Stimulated activated naive CD4-positive, alpha-beta T cell treated with Interleukin-2 at 50 U/mL for 16 hours (primary cell): ENCODE data around the gene EDA.

ENCODE experiments used
- DNase-seq: peaks from one replicate; lab custom pipeline; 2025; lab: John Stamatoyannopoulos, UW

Gene EDA

GRCh38 chrX:69615779-69616456 is at the start of gene EDA:
EDA (plus strand) TSS chrX:69616113.
- DNase-seq = peak; percentile 69

GRCh38 chrX:69568828-69569227 is 47.1 kb upstream of the EDA start:
- no peak for DNase-seq

GRCh38 chrX:69597399-69597798 is 18.5 kb upstream of the EDA start:
- no peak for DNase-seq

GRCh38 chrX:69600182-69600581 is 15.7 kb upstream of the EDA start:
- no peak for DNase-seq

GRCh38 chrX:69603566-69604194 is 12.2 kb upstream of the EDA start:
- DNase-seq = no peak

GRCh38 chrX:69605521-69605920 is 10.4 kb upstream of the EDA start:
- DNase-seq = no peak

- no peak for DNase-seq
These were observed 8.3 kb upstream of the EDA start for GRCh38 chrX:69607616-69608015.

GRCh38 chrX:69613946-69614345 is 2.0 kb upstream of the EDA start:
- DNase-seq = no peak

GRCh38 chrX:69614886-69615285 is 1.0 kb upstream of the EDA start:
- DNase-seq = no peak

GRCh38 chrX:69615342-69615741 is 571 bp upstream of the EDA start:
- DNase-seq = no peak

- no peak for DNase-seq
These were observed 717 bp downstream of the EDA start for GRCh38 chrX:69616457-69617203.

- DNase-seq = no peak
These were observed 2.9 kb downstream of the EDA start for GRCh38 chrX:69618803-69619202.

GRCh38 chrX:69626129-69626528 is 10.2 kb downstream of the EDA start:
- DNase-seq = no peak

- DNase-seq = no peak
These were observed 11.8 kb downstream of the EDA start for GRCh38 chrX:69627744-69628143.

- no peak for DNase-seq
These were observed 14.2 kb downstream of the EDA start for GRCh38 chrX:69630147-69630546.

GRCh38 chrX:69664693-69665092 is 48.8 kb downstream of the EDA start:
- no peak for DNase-seq

- no peak for DNase-seq
These were observed 54.2 kb downstream of the EDA start for GRCh38 chrX:69670001-69670555.

GRCh38 chrX:69674891-69675290 is 59.0 kb downstream of the EDA start:
- no peak for DNase-seq

GRCh38 chrX:69705818-69706217 is 89.9 kb downstream of the EDA start:
- DNase-seq = no peak

GRCh38 chrX:69718102-69718501 is 102.2 kb downstream of the EDA start:
- DNase-seq = no peak

- no peak for DNase-seq
These were observed 108.4 kb downstream of the EDA start for GRCh38 chrX:69724307-69724706.

- no peak for DNase-seq
These were observed 124.4 kb downstream of the EDA start for GRCh38 chrX:69740317-69740716.

GRCh38 chrX:69741721-69742120 is 125.8 kb downstream of the EDA start:
- no peak for DNase-seq
